ELR (cell line): ENCODE data around the gene FXR2.

Source experiments
- DNase-seq: peaks from one replicate; pipeline ENCODE4 v3.0.0-alpha.2; 2015; ENCODE audit warnings: low read depth

Gene FXR2

DNA sequence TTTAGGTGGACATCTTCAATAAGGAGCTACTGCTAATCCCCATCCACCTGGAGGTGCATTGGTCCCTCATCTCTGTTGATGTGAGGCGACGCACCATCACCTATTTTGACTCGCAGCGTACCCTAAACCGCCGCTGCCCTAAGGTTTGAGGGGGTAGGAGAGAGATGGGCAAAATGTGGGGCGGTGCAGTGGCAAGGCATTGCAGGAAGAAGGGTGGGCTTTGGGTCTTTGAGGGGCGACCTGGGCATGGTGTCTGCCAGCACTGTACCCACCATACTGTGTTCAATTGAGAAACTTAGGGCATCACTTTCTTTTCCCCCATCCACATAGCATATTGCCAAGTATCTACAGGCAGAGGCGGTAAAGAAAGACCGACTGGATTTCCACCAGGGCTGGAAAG, 44.3 kb downstream of the FXR2 start:
- DNase-seq, result no peak

DNA sequence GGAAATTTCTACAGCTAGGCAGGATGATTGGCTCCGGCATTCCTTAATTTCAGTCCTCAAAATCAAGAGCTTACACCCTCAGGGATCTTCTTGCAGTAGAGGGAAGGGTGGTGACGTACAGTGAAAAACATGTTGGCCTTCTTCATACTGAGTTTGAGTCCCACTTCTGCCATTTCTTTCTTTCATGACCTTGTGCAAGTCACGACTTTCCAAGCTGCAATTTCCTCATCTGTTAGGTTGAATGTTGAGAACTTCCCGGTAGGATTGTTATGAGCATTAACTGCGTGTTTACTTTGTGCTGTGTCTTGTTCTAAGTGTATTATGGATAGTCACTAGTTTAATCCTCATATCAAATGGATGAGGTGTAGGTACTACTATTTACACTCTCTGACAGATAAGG, 45.1 kb downstream of the FXR2 start:
- DNase-seq, result no peak

DNA sequence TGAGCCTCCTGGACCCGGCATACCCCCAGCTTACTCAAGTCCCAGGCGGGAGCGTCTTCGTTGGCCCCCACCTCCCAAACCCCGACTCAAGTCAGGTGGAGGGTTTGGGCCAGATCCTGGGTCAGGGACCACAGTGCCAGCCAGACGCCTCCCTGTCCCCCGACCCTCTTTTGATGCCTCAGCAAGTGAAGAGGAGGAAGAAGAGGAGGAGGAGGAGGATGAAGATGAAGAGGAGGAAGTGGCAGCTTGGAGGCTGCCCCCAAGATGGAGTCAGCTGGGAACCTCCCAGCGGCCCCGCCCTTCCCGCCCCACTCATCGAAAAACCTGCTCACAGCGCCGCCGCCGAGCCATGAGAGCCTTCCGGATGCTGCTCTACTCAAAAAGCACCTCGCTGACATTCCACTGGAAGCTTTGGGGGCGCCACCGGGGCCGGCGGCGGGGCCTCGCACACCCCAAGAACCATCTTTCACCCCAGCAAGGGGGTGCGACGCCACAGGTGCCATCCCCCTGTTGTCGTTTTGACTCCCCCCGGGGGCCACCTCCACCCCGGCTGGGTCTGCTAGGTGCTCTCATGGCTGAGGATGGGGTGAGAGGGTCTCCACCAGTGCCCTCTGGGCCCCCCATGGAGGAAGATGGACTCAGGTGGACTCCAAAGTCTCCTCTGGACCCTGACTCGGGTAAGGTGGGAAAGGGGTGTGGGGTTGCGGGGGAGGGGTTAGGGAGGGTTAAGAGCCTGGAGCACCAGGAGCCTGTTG, 51.4 kb downstream of the FXR2 start:
- no peak for DNase-seq

DNA sequence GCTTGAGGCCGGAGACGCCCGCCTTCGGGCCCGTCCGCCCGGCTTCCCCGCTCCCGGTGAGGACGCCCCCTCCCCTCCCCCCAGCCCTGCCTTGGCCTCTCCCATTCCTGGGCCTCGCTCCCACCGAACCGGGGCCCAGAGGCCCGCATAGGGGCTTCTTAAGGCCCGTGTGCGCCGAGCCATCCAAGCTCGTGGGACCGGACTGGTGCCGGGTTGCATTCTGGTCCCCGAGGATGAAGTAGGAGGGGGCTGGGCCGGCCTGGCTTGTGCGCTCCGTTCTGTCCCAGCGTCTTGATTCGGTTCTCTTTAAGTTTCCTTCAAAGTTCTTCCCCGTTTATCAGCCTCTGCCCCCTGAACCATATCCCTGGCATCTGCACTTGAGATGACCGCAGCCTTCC, 52.5 kb downstream of the FXR2 start:
- DNase-seq, result no peak

DNA sequence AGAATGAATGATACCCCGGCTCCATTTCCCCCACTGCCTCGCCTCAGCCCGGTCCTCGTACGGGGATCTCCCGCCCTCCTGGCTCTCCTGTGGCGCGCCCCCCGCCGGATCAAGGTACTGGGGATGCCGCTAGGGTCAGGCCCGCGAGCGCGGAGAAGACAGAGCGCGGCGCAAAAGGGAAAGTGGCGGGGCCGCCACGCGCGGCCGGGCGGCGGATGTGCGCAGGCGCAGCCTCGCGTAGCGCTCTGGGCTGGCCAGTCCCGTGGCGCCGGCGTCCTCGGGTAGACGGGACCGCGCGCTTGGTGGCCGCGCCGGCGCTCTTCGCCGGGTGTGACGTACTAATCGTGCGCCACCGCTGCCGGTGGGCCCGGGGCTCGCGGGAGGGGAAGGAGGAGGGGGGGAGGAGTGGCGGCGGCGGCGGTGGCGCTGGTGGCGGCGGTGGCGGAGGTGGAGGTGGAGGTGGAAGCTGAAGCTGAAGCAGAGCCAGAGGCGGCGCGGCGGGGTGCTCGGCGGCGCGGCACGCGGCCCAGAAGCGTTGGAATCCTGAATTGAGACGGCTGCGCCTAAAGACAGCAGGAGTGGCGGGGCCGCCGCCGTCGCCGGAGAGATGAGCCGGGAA, 53.0 kb downstream of the FXR2 start, which contains the start of gene SENP3:
Gene SENP3 (plus strand): TSS at position 331 of the 619 bp plus-strand sequence. CDS start 1,158 bp downstream, outside the sequence.
- peak; percentile 93 for DNase-seq

DNA sequence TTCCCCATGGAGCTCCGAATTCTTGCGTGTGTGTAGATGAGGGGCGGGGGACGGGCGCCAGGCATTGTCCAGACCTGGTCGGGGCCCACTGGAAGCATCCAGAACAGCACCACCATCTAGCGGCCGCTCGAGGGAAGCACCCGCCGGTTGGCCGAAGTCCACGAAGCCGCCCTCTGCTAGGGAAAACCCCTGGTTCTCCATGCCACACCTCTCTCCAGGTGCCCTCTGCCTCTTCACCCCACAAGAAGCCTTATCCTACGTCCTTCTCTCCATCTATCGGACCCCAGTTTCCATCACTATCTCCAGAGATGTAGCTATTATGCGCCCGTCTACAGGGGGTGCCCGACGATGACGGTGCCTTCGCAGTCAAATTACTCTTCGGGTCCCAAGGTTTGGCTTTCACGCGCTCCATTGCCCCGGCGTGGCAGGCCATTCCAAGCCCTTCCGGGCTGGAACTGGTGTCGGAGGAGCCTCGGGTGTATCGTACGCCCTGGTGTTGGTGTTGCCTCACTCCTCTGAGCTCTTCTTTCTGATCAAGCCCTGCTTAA, 53.6 kb downstream of the FXR2 start:
- peak; percentile 91 for DNase-seq

DNA sequence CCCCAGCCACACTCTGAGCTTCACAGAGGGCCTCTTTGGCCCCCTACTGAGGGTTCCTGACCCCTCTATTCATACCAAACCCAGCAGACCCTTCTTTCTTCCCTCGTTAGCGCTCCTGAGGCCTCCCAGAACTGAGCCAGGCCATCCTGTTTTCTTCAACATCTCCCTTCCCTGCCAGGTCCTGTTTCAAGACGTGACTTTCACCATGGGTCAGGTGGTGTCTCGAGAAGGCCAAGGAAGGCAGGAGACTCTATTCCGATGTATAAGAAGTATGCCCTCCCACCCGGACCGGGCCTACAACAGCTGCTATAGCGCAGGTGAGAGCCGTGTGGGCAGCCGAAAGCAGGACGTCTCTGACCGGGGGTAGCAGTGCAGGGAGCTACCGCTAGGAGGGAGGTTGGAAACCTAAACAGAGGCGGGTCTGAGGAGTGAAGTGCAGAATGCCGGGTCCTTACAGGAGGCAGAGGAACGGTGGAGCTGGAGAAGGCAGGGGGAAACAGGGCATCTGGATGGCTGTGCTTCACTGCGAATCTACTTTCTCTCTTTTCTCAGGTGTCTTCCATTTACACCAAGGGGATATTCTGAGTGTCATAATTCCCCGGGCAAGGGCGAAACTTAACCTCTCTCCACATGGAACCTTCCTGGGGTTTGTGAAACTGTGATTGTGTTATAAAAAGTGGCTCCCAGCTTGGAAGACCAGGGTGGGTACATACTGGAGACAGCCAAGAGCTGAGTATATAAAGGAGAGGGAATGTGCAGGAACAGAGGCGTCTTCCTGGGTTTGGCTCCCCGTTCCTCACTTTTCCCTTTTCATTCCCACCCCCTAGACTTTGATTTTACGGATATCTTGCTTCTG, 54.3 kb downstream of the FXR2 start:
- DNase-seq, result peak; percentile 76

DNA sequence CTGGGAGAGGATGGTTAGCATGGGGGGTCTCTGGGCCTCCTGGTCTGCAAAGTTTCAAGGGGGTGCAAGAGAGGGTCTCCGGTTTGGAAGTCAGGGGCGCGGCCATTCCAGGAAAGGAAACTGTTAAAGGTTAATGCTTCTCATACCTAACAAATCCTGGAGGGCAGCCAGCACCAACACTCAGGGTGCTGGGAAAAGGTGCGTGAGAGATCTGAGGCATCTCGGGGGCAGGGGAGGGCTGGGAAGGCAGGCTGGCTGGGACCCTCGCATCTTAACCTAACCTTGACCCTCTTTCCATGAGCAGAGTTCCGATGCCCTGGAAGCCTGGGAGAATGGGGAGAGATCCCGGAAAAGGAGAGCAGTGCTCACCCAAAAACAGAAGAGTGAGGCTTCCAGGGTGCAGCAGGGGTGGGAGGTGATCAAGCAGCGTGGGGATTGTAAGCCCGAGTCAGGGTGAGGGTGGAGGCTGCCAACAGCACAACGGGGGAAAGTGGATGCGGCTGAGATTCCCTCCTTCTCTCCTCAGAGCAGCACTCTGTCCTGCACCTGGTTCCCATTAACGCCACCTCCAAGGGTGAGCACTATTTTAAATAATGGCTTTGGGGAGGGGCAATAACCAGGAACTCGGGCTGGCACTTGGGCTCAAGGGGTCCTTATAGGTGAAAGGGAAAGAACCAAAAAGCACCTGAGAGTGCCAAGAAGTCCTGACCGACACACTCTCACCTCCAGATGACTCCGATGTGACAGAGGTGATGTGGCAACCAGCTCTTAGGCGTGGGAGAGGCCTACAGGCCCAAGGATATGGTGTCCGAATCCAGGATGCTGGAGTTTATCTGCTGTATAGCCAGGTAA, 55.2 kb downstream of the FXR2 start:
- DNase-seq, result no peak

DNA sequence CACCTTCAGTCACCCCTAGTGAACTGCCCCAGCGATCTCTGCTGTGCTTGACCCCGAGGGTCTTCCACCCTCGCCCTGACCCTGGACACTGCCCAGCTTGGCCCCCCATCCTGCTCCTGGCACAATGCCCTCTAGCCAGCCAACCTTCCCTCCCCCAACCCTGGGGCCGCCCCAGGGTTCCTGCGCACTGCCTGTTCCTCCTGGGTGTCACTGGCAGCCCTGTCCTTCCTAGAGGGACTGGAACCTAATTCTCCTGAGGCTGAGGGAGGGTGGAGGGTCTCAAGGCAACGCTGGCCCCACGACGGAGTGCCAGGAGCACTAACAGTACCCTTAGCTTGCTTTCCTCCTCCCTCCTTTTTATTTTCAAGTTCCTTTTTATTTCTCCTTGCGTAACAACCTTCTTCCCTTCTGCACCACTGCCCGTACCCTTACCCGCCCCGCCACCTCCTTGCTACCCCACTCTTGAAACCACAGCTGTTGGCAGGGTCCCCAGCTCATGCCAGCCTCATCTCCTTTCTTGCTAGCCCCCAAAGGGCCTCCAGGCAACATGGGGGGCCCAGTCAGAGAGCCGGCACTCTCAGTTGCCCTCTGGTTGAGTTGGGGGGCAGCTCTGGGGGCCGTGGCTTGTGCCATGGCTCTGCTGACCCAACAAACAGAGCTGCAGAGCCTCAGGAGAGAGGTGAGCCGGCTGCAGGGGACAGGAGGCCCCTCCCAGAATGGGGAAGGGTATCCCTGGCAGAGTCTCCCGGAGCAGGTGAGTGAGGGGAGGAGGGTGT, 56.0 kb downstream of the FXR2 start, which contains the start of gene TNFSF13:
Gene TNFSF13 (plus strand): TSS at position 207 of the 776 bp plus-strand sequence. CDS start 290 bp downstream, at position 497.
- DNase-seq, result no peak

DNA sequence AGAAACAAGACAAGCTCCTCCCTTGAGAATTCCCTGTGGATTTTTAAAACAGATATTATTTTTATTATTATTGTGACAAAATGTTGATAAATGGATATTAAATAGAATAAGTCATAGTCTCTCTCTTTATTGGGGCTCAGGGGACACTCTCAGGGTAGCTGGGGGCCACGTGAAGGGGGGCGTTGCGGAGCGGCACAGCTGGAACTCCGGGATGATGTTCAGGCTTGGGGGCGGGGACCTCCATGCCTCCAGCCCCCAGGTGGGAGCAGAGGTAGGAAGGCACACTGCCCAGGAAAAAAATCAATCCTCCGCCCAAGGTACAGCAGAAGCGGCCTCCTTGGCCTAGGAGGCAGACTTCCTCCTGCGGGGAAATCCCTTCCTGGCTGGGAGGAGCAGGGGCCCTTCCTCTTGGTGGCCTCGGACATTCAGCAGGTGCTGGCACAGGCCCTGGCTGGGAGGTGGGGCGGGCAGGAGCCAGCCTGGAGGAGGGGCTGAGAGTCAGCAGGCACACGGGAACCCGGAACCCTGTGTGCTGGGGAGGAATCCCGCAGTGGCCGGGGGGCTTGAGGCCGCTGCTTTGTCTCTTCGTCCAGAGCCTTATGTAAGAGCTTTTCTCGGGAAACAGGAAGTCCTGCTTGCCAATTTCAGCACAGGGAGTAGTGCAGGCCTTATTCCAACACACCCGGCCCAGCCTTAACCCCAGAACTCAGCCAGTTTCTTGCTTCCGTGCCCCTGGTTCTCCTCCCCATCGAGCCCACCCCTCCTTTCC, 56.7 kb downstream of the FXR2 start:
- DNase-seq, result peak; percentile 45

DNA sequence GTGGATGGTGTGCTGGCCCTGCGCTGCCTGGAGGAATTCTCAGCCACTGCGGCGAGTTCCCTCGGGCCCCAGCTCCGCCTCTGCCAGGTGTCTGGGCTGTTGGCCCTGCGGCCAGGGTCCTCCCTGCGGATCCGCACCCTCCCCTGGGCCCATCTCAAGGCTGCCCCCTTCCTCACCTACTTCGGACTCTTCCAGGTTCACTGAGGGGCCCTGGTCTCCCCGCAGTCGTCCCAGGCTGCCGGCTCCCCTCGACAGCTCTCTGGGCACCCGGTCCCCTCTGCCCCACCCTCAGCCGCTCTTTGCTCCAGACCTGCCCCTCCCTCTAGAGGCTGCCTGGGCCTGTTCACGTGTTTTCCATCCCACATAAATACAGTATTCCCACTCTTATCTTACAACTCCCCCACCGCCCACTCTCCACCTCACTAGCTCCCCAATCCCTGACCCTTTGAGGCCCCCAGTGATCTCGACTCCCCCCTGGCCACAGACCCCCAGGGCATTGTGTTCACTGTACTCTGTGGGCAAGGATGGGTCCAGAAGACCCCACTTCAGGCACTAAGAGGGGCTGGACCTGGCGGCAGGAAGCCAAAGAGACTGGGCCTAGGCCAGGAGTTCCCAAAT, 57.4 kb downstream of the FXR2 start:
- no peak for DNase-seq

DNA sequence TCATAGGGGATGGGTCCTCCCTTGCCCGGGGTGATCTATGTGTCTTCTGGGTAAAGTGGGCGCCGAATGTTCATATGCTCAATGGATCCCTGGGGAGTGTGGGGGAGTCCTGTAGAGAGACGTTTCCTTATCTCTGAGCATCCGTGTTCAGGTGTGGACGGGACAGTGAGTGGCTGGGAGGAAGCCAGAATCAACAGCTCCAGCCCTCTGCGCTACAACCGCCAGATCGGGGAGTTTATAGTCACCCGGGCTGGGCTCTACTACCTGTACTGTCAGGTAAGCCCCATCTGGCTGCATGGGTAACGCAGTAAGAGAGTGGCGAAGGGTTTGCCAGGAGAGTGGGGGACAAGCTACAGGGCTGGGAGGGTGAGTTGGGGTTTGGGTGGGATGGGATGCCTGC, 58.1 kb downstream of the FXR2 start:
- no peak for DNase-seq

DNA sequence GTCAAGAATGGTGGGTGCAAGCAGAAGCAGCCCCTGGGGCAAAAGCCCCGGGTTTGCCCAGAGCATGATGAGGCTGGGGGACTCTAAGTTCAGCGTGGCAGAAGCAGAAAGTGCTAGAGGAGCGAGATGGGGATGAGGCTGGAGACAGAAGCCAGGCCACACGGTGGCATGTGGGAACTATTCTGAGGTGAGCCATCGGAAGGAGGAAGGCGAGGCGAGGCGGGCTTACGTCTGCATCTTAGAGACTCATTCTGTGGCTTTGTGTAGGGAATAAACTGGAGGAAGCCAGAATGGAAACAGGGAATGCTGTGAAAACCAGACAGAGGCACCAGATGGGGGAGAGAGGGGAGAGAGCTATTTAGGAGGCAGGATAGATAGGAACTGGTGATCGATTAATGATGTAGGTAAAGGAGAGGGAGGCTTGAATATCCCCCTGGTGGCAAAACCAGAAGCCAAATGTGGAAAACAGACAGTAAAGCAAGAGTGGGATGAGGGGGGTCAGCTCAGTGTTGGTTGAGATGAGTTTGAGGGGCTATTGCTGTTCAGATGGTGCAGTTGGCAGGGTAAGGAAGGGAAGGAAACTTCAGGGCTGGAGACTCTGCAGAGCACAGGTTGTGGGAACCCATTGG, 59.3 kb downstream of the FXR2 start:
- no peak for DNase-seq

DNA sequence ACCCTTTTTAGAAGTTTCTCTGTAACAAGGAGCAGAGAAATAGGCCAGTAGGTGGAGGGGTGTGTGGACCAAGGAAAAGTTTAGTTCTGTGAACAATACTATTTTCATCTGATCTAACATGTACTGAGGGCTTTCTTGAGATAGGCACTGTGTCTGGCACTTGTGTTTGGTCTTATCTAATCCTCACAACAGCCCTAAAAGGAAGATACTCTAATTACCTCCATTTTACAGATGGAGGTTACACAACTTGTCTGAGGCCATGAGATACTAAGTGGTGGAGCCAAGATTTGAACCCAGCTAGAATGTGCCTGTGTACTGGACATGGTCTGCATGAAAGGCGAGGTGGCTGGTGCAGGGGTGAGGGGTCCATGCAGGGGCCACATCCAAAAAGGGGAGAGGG, 61.3 kb downstream of the FXR2 start:
- no peak for DNase-seq

DNA sequence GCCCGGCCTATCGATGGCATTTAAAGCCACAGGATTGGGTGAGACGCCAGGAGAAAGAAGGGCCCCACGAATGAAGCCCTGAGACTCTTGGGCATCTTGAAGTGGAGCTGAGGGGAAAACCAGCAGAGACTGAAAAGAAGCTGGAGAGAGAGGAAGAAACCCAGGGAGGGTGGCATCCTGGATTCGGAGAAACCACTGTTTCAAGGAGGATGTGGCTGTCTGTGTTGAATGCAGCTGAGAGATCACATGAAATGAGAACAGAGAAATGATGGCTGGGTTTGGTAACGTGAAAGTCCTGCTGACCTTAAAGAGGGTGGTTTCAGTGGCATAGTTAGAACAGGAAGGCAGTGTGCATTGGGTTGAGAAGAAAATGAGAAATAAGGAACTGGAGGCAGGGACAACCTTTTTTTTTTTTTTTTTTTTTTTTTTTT, 62.1 kb downstream of the FXR2 start:
- no peak for DNase-seq

DNA sequence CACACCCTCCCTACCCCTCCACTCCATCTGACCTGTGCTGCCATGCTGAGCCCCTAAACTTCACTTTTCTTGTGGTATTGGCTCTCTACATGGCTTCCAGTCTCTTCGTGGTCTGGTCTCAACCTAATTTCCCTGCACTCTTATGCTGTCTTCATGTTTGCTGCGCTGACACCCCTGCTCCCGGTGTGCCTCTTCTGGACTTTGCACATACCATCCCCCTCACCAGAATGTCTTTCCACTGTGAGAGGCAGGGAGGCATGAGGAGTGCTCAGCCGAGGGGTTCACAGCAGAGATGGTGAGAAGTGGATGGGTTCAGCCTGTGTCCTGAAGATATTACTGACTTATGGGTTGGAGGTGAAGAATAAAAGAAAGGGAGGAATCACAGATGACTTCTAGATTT, 63.3 kb downstream of the FXR2 start:
- no peak for DNase-seq

DNA sequence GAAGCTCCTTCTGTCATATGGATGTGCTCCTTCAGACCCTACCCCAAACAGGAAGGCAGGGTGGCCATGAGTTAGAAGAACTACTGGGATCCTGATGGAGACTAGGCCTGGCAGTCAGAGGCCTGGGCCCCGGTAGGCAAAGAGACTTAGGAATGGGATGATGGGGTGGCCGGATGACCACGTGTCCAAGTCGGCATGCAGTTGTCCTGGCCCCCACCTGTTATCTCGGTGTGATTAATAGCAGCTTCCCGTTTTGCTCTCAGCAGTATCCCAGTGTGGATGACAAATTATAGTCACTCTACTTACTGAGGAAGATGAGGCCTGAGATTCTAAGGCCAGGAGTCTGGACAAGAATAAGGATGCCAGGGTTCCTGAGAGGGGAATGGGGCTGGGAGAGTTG, 64.4 kb downstream of the FXR2 start:
- DNase-seq, result no peak

DNA sequence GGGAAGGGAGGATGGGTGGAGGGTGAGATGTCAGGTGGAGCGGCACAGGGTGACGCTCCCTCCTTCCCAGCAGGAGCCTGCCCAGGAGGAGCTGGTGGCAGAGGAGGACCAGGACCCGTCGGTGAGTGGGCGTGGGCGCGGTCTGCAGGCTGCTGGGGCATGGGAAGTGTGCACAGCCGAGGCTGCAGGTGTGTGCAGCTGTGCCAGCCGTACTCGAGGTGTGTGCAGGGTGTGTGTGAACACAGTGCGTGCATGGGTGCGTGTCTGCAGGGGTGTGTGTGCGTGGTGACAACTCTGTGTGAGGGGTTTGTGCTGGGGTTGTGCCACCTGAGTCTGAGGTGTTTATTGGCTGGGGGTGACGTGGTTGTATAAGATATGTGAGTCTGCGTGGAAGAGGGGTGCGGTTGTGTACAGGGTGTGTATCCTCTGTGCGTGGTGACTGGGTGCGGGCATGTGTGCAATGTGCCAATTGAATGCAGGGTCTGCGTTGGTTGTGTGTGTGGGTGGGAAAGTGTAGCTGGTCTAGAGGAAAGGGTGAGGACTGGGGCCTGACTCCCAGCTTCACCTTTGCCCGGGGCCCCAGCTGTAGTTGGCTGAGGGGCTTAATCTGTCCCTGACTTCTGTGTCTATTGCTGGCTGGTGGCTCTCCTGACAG, 65.2 kb downstream of the FXR2 start:
- no peak for DNase-seq
